ENCODE results near the gene RNF144B. TPM values are rescaled to one million over a fixed set of nuclear protein-coding genes. Genes with fewer than 3 reads are reported as not detected.
"Not testable (repeated sequence)": the region's sequence is repeated elsewhere in the genome, so short reads cannot be mapped to it uniquely, and the experiment has no call there.

The RNF144B gene
- total RNA-seq, 1 experiment from 2014 or later, result 0.20 TPM

DNA sequence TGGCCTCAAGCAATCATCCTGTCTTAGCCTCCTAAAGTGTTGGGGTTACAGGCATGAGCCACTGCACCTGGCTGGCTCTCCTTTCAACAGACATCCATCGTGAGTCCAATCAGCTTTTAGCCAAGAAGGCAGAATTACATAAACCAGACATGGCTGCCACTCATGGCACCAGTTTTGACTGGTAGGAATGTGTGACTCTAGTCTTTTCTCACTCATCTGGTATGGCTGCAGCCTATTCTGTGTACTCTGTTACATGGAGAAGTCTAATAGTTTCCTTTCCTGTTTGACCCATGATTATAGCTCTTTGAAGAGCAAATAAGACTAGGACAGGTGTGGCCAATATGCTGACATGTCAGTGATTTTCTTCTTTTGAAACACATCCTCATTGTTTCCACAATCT is 27.0 kb upstream of the RNF144B start:
- no peak overlapping the region for H3K27ac ChIP-seq
- no peaks in the 10 kb centered on the region for H3K4me1 ChIP-seq
- no peak for DNase-seq
- H3K27me3 ChIP-seq, result no peaks in the 10 kb centered on the region
- H3K9me3 ChIP-seq (replicated peaks), result no peaks in the 10 kb centered on the region
- H3K4me3 ChIP-seq, result no peak overlapping the region
- no peaks in the 10 kb centered on the region for H3K36me3 ChIP-seq

DNA sequence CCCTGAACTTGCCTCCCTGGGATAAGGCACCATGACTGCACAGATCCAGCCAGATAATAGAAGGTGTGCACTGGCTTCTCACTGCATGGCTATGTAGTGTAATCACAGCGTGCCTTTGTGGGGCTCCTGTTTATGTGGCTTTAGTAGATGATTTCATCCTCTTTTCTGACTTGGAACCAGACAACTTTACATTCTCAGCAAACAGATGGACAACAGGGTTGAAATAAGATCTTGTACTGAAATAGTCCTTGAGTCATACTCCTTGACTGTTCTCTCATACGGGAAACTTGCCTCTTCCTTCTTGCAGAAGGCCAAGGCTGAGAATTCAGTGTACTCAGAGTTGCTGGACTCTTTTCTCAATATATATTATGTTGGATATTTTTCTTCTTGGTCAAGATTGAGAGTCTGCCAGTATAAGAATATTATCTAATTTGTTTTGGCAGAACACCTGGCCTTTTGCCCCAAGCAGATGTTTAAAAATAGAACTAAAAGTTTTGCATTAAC is 25.0 kb upstream of the RNF144B start:
- H3K27ac ChIP-seq, result no peak overlapping the region
- H3K4me1 ChIP-seq, result no peaks in the 10 kb centered on the region
- H3K27me3 ChIP-seq, result no peaks in the 10 kb centered on the region
- H3K4me3 ChIP-seq, result no peak overlapping the region
- no peaks in the 10 kb centered on the region for H3K36me3 ChIP-seq
- H3K9me3 ChIP-seq (replicated peaks), result no peaks in the 10 kb centered on the region
- DNase-seq, result peak in 1 of 2 experiments; percentile 1

DNA sequence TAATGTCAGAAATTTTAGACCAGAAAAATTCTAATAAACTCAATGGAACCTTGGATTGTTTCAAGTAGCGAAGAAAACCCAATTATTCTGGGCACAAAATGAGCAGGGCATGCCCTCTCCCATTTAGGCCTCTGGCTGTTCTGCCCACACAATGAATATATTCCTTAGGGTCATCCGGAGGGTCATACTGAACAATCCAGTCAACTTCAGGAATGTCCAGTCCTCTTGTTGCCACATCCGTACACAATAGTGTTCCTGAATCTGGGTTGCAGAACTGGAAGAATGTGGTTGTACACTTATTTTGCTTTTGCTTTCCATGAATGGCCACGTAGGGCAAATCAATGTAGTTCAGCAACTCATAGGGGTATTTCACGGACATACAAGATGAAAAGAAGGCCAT is 23.4 kb upstream of the RNF144B start:
- Histone ChIP-seq H3K4me3 (no peak overlapping the region), H3K36me3 (no peaks in the 10 kb centered on the region), H3K27ac (no peak overlapping the region), H3K9me3 (replicated peaks) (no peaks in the 10 kb centered on the region), H3K27me3 (no peaks in the 10 kb centered on the region), H3K4me1 (no peaks in the 10 kb centered on the region)
- DNase-seq, result no peak

DNA sequence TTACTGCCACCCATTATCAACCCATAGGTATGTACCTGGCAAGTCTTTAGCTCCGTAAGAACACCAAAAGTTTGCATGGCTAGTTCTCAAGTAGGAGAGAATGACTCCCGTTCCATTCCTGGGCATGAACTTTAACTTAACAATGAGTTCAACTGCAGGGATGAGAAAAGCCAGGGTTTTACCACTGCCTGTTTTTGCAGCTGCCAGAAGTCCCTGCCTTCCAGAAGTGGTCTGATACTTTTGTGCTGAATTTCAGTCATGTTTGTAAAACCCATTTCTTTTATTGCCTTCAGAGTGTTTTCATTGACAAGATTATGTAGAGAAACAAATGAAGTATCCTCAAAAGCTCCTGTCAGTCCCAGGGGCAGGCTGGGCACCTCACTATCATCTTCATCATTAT is 22.6 kb upstream of the RNF144B start:
- H3K36me3 ChIP-seq; H3K27ac ChIP-seq; H3K27me3 ChIP-seq; H3K4me1 ChIP-seq; DNase-seq; H3K9me3 ChIP-seq (replicated peaks); H3K4me3 ChIP-seq: not testable (repeated sequence)

DNA sequence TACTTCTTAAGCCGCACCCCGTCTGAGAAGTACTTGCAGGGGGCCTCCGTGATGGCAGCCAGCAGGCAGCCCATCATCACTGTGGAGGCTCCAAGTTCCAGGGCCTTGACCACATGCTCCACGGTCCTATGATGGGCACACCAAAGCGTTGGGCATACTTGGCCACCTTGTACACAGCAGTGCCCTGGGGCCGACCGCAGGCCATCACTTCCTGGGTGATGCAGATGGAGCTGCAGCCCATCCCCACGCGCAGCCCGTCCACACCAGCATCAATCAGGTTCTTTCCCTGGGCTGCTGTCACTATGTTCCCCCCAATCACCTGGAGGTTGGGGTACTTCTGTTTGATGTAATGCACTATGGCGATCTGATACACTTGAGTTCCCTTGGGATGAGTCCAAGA is 19.8 kb upstream of the RNF144B start:
- no peak for DNase-seq
- no peaks in the 10 kb centered on the region for H3K27me3 ChIP-seq
- H3K4me1 ChIP-seq, result no peaks in the 10 kb centered on the region
- no peak overlapping the region for H3K27ac ChIP-seq
- H3K9me3 ChIP-seq (replicated peaks), result no peaks in the 10 kb centered on the region
- H3K36me3 ChIP-seq, result no peaks in the 10 kb centered on the region
- H3K4me3 ChIP-seq, result no peak overlapping the region

DNA sequence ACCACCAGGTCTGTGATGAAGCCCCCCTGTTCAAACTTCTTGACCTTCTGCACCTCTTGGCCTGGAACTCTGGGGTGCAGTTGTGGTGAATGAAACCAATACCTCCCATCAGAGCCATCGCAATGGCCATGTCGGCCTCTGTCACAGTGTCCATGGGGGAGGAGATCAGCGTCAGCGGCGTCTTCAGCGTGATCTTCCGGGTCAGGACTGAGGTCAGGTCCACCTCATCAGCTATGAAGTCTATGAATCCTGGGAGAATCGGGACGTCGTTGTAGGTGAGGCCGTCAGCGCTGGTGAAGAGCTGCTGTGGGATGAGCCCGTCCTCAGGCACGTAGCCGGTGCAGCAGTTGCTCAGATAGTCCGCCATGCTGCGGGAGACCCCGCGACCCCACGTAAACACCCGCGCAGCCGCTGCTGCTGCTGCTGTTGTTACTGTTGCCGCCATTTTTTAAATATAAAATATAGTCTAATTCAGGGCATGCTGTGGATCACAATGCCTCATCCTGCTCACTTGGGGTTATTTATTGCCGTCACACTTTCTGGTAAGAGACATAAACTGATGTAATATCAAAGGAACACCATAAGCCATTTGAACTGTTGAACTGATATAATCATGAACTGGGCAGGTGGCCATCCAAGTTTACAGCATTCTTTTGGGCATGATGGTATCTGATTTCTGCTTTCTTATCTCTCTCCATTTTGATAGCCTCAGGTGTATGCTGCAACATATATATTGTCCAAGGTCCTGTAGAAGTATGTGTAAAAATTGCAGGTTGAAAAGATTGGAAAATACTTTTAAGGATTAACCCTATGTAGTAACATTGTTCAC is 18.7 kb upstream of the RNF144B start:
- H3K27me3 ChIP-seq, result no peaks in the 10 kb centered on the region
- no peaks in the 10 kb centered on the region for H3K36me3 ChIP-seq
- no peak overlapping the region for H3K27ac ChIP-seq
- no peaks in the 10 kb centered on the region for H3K4me1 ChIP-seq
- no peak overlapping the region for H3K4me3 ChIP-seq
- no peaks in the 10 kb centered on the region for H3K9me3 ChIP-seq (replicated peaks)
- DNase-seq, result no peak

DNA sequence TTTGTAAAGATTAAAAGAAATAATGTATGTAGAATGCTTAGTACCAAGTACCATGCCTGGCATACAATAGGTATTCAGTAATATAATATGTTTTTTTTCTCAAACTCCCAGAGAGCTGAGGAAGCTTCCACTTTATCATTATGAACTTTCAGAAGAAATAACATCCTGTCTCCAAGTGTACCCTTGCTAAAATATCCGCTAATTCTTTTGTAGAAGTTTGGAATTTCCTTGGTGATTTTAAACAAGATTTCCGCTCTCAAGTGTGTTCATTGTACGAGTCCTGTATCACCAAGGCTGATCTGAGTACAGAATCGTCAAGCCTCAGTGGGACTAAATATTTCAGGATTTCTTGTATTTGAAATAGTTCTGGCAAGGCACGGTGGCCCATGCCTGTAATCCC is 16.1 kb upstream of the RNF144B start:
- H3K36me3 ChIP-seq, result no peaks in the 10 kb centered on the region
- no peaks in the 10 kb centered on the region for H3K27me3 ChIP-seq

DNA sequence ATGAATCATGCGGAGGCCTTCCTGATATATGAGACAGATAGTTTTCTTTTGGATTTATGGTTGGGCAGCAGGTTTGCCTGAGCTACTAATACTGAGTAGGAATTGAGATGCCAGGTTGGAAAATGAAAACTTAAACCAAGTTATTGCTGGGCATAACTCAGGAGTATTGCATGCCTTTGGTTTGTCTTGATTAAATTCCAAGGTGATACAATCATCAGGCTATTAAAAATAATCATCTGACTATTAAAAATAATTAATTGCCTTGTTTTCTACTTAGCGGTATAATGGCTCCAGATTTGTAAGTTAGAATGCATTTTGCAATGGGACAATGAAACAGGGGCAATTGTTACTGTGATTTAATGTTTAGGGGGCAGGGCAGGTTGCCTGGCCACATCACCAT is 15.5 kb upstream of the RNF144B start:
- Histone ChIP-seq H3K27ac (no peak overlapping the region), H3K4me3 (no peak overlapping the region), H3K27me3 (no peaks in the 10 kb centered on the region), H3K36me3 (no peaks in the 10 kb centered on the region), H3K4me1 (no peaks in the 10 kb centered on the region), H3K9me3 (replicated peaks) (no peaks in the 10 kb centered on the region)
- DNase-seq, result no peak

More for the DNA sequence above, 16.1 kb upstream of the RNF144B start:
- H3K9me3 ChIP-seq (replicated peaks), result no peaks in the 10 kb centered on the region
- H3K4me3 ChIP-seq, result no peak overlapping the region
- no peak for DNase-seq
- no peaks in the 10 kb centered on the region for H3K4me1 ChIP-seq
- no peak overlapping the region for H3K27ac ChIP-seq

DNA sequence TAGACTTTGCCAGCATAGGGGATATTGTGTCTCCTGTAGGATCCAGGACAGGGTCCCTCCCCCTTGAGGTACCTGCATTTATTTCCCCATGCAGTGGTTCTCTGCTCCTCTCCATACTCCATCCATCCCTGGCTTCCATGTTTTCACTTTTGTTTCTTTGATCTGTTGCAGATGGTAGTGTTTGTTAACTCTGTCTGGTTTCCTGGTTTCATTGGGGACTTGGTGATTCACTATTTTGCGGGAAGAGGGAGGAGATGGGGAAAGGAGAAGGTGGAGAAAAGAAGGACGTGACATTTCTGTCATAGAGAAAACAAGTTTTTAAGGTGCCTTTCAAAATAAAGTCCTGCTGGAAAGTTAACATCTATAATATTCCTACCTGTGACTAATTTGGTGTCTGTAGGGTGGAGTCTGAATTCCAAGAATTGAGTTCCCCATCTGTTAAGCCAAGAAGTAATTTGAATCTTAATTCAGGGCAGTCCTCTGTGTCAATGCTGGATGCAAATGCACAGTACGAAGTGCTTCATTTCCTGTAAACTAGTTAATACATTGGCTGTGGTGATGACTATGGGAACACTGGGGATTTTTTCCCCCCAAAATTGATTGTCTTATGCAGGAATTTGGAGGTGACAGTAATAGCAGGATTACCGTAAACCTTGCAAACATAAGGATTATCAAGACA is 6.9 kb upstream of the RNF144B start:
- H3K27ac ChIP-seq, result no peak overlapping the region
- H3K4me3 ChIP-seq, result no peak overlapping the region
- H3K4me1 ChIP-seq, result no peaks in the 10 kb centered on the region
- H3K27me3 ChIP-seq, result no peaks in the 10 kb centered on the region
- DNase-seq, result no peak
- H3K9me3 ChIP-seq (replicated peaks), result no peaks in the 10 kb centered on the region
- no peaks in the 10 kb centered on the region for H3K36me3 ChIP-seq

DNA sequence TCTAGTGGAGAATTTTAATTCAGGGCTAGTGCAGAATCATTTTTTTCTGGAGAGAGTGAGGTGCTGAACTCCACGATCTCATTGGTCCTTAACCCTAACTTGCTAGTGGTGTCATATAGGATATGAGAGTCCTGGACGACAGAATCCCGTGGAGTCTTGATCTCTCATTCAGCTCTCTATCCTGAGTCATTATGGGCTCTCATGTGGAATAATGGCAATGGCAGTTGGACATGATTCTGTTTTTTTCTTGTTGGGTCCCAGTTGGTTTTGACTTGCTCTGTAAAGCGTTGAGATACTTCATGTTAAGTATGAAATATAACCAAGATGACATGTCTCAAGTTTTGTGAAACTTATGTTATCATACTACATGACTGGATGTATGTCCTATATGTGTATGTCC is 6.3 kb upstream of the RNF144B start:
- no peak overlapping the region for H3K4me3 ChIP-seq
- H3K36me3 ChIP-seq, result no peaks in the 10 kb centered on the region
- H3K27me3 ChIP-seq, result no peaks in the 10 kb centered on the region
- no peaks in the 10 kb centered on the region for H3K4me1 ChIP-seq
- H3K27ac ChIP-seq, result no peak overlapping the region
- no peaks in the 10 kb centered on the region for H3K9me3 ChIP-seq (replicated peaks)
- DNase-seq, result no peak

DNA sequence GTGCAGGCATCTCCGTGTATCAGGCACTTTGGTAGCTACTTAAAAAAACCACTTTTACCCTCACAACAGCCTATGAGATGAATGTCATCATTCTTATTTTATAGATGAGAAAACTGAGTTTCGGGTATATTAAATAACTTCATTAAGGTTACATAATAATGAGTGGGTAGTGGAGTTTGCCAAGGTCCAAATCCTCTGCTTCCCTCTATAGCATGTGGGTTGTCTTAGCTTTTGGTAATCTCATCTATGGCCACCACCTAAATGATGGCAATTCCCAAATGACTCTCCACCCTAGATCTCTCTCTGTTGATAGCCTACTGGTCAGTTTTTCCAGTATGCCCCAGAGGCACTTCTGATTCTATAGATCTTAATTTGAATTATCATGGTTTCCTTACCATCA is 3.7 kb upstream of the RNF144B start:
- no peak overlapping the region for H3K4me3 ChIP-seq
- no peak for DNase-seq
- no peaks in the 10 kb centered on the region for H3K9me3 ChIP-seq (replicated peaks)
- H3K27me3 ChIP-seq, result no peaks in the 10 kb centered on the region
- no peaks in the 10 kb centered on the region for H3K36me3 ChIP-seq
- no peak overlapping the region for H3K27ac ChIP-seq
- H3K4me1 ChIP-seq, result no peaks in the 10 kb centered on the region

DNA sequence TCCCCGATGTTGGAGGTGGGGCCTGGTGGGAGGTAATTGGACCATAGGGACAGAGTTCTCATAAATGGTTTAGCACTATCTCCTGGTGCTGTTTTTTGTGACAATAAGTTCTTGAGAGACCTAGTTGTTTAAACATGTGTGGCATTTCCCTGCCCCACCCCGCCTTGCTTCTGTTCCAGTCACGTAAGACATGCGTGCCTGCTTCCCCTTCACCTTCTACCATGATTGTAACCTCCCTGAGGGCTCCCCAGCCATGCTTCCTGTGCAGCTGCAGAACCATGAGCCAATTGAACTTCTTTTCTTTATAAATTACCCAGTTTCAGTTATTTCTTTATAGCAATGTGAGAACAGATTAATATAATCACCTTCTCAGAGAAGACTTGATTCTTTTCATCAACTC is 2.5 kb upstream of the RNF144B start:
- H3K4me1 ChIP-seq, result no peaks in the 10 kb centered on the region
- H3K9me3 ChIP-seq (replicated peaks), result no peaks in the 10 kb centered on the region
- no peak overlapping the region for H3K27ac ChIP-seq
- H3K4me3 ChIP-seq, result no peak overlapping the region
- DNase-seq, result no peak
- H3K27me3 ChIP-seq, result no peaks in the 10 kb centered on the region
- no peaks in the 10 kb centered on the region for H3K36me3 ChIP-seq

DNA sequence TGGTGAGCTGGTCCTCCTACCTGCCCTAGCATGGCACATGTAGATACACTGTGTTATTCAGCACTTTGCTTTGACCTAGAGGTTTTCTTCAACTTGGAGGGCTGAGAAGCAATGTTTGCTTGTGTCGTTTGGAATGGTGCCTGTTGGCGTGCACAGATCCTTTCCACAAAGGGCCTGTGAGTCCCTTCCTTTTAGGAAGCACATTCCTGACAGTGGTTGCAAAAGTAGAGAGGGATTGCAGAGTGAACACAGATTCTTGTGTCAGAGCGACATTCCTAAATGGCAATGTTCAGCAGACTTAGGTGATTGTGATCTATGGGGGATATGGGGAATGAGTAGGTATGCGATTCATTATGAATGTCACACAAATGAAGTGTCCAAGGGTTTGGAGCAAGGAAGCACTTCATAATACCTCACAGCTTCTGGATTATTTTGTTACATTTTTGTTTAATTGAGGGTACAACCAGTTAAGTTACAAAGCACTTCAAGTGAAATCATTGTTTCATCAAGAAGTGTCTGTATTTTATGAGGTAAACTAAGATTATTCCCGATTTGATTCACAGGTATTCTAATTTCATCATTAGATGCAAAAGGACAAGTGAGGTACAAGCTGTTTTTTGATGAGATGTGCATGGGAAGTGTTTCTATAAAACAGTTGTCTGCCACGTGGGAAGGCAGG is 713 bp upstream of the RNF144B start:
- Histone ChIP-seq H3K9me3 (replicated peaks) (no peaks in the 10 kb centered on the region), H3K36me3 (no peaks in the 10 kb centered on the region), H3K4me3 (peak overlapping the region; percentile 55), H3K4me1 (no peaks in the 10 kb centered on the region), H3K27me3 (no peaks in the 10 kb centered on the region), H3K27ac (no peak overlapping the region)
- no peak for DNase-seq

DNA sequence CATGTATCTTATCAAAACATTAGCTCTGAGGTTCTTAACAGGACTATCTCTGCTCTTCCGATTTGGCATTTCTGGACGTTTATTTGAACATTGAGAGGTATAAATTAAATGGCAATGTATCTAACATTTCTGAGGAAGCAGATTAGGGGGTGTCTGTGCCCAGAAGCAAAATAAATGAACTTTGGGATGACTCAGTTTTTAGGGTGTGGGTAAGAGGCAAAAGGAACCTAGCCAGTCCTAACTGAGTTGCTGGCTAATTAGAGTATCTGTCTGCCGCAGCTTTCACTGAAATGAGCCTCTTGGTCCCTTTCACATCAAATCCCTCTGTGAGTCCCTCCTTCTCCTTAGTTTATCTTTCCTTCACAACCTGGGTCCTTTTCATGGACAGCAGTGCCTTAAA is 1.1 kb downstream of the RNF144B start:
- no peaks in the 10 kb centered on the region for H3K9me3 ChIP-seq (replicated peaks)
- no peaks in the 10 kb centered on the region for H3K27me3 ChIP-seq
- no peaks in the 10 kb centered on the region for H3K36me3 ChIP-seq
- H3K4me3 ChIP-seq, result no peak overlapping the region
- DNase-seq, result no peak
- H3K27ac ChIP-seq, result no peak overlapping the region
- no peaks in the 10 kb centered on the region for H3K4me1 ChIP-seq

DNA sequence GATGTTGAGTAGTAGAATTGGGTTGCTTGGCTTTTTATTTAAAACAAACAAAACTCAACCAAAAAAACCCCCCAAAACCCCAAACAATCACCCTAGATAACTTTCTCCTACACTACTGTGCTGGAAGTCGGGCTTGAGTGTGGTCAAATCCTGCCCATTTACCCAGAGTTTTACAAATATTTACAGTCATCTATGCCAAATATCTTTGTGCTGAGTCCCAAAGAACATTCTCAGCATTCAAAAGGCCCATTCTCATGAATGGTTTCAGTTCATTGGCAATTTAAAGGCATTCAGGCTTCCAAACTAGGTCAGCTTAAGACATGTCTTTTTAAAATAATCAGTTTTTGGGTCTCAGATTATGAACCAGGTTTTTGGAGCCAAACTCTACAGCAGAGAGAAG is 1.8 kb downstream of the RNF144B start:
- Histone ChIP-seq H3K27me3 (no peaks in the 10 kb centered on the region), H3K27ac (no peak overlapping the region), H3K36me3 (no peaks in the 10 kb centered on the region), H3K4me1 (no peaks in the 10 kb centered on the region), H3K9me3 (replicated peaks) (no peaks in the 10 kb centered on the region), H3K4me3 (no peak overlapping the region)
- DNase-seq, result no peak
